NCI-H2029 treated with DMSO at 0.1 percent for 48 hours (cell line): ENCODE data around the gene NKX2-2.
A peak's percentile ranks its signal among the peaks of the same experiment; 100 is the strongest.

Experiments
- DNase-seq: peaks from one replicate; lab custom pipeline; 2025; lab: John Stamatoyannopoulos, UW

NKX2-2 gene

DNA sequence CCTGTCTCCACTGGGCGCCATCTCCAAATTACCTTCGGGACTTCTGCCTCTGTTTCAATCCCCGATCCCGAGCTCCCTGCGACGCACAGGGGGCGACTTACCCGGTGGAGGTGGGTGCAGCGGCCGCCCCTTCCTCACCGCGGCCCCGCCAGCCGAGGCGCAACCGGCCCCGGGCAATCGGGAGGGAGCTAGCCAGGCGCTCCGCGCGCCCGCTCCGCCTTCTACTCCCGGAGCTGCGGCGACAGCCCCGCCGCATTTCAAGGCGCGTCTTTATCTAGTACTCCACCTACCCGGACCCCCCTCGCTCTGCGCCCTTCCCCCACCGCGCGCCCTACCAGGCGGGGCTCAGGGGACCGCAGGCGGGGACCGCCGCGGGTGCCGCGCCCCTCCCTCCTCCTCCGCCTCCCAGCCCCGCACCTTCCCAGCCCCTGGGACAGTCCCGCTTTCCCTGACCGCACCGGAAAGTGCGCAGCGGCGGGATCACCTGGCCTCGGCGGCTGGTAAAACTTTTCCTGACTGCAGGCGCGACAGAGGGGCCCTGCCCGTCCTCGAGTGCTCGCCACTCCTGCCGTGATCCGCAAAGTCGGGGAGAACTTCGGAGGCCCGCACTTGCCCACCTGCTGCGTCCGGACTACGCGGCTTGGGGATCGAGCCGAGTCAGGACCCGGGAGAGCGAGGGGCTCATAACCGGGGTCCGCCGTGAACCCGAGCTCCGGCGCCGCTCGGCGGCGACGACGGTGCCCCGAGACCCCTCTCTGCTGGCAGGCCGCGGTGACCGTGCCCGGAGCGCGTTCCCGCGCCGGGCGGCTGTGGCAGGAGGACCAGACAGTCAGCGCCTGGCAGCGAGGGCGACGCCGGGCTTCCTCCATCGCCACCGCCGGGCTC is 8.0 kb upstream of the NKX2-2 start:
- DNase-seq, result no peak

DNA sequence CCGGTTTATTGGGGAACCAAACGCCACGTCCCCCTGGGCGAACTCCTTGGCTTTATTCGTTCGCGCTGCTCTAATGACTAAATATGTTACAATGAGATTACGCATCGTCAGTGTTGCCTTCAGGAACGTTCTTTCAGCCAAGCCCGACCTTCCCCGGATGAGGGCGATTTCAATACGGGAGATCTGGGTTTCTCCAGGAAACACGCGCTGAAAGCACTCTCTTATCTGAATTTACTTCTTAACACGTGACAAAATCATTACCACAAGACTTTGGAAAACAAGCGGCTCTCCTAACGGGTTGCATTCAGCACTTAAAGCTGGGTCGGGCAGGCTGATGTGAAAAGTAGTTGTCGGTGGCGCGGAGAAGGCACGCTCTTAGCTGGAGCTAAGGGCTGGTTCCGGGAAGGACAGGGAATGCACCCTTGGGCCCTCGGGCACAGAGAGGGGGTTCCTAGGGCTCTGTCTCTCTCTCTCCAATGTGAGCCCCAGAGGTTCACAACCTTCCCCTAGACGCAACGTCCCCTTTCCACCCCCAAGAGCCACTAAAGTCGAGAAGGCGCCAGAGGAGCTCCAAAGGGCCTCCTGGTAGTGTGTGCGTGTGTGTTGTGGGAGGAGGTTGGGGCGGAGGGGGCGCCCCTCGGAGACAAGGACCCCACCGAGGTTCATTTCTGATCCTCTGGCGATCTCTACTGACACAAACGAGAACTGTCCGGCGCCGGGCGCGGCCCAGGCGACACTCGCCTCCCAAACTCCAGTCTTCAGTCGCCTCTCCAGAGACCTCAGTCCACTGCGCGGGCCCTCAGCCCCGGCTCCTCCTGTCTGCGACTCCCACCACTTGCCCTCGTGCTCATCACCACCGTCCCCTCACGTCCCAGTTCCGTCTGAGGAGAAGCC is 7.1 kb upstream of the NKX2-2 start:
- no peak for DNase-seq

DNA sequence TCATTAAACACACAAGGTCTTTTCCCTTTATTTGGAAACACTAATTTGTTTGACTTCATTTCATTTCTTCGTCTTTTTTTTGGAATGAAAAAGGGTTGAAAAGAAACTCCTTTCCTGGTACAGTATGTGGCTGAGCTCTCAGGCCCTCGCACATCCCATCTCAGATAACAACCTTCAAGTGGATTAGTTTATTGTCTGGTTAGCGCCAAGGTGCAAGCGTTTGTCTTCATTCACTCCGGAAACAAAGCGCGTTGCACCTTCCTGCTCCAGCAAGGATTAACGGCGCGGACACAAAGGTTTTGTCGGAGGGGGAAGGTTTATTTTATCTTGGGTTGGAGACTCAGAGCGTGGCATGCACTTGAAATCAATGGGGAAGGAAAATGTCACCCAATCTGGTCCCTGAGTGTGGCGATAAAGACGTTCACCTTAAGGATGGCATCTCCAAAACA is 5.3 kb upstream of the NKX2-2 start:
- peak; percentile 22 for DNase-seq

DNA sequence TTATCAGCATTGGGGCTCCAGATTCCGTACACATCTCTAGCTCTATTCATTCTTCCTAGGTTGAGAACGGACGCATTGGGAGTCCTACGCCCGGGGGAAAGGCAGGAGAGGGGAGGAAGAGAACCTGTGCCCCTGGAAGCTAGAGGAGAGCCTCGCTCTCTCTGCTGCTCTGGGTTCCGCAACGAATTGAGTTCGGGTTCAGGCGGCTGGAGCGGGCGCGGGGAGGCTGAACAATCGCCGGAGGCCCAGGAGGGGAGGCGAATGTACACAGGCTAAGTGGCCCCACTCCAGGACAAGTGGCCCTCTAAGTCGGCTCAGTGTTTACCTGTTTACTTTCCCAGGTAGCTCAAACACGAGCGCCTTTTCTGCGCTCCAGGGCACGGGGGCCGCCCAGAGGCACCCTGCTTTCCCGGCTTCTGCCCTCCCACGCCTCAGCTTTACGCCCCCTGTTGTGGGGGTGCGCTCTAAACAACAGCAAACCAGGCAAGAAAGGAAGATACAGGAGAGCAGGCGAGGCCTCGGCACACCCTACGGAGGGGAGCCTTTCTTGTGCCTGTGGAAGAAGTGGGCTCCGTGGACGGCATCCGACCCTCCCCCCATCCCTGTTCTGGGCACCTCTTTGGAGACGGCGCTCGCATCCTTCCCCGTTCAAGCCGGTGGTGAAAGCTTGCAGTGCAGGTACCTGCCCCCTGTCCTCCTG is 4.6 kb upstream of the NKX2-2 start:
- peak; percentile 82 for DNase-seq

- no peak for DNase-seq
Measured at GRCh38 chr20:21517566-21518277, 3.9 kb upstream of the NKX2-2 start.

- DNase-seq, result no peak
Measured at GRCh38 chr20:21516861-21517565, 3.1 kb upstream of the NKX2-2 start.

DNA sequence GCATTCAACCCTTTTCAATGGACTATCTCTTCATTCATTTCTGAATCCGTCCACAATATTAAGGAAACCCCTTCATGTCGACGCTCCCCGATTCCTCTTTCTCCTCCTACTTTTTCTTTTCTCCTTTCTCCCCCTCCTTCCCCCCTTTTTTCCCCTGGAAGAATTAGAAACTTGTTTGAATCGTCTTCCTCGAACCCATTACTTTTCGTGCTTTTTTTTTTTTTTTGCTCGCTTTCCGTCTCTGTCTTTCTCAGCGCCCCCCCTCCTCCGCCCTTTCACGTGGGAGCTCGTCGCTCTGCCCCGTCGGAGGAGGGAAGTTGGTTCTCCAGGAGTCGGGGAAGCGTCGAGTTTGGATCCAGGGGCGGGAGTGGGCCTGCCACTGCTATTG is 2.3 kb upstream of the NKX2-2 start:
- DNase-seq, result no peak

DNA sequence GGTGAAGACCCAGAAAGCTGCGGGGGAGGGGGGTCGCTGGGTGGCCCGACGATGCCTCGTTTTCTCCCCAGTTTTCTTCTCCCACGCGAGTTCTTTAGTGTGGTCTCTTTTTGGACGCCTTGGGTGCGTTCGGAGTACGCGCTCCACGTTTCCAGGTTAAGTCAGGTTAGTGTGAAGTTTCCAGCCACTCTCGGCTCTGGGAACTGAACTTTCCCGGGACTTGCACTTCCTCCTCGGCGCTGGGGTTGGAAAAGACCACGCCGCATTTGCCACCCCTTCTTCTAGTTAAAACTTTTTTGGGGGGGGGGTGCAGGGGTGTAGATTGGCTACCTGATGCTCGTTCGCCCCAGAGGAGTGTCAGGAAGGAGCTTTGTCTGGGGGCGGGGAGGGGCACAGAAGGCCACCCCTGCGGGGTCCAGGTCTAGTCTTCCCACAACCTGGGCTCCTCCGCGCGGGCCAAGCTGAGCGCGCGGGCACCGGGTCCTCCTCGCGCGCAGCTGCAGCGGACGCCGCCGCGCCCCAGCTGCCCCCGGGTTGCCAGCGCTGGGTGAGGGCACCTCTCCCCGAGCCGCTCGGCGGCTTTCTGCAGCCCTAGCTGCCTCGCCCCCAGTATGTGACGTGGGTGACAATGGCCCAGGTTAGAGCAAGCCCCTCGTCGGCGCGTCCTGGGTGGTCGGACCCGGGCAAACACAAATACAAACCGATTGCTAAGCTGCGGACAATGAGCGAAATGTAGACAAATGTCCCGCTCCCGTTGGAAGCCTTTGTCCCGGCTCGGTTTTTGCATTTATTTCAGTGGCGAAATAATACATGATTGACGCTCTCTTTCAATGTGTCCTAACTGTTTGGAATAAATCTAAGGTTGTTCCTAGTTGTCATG is 1.7 kb upstream of the NKX2-2 start:
- DNase-seq, result no peak

DNA sequence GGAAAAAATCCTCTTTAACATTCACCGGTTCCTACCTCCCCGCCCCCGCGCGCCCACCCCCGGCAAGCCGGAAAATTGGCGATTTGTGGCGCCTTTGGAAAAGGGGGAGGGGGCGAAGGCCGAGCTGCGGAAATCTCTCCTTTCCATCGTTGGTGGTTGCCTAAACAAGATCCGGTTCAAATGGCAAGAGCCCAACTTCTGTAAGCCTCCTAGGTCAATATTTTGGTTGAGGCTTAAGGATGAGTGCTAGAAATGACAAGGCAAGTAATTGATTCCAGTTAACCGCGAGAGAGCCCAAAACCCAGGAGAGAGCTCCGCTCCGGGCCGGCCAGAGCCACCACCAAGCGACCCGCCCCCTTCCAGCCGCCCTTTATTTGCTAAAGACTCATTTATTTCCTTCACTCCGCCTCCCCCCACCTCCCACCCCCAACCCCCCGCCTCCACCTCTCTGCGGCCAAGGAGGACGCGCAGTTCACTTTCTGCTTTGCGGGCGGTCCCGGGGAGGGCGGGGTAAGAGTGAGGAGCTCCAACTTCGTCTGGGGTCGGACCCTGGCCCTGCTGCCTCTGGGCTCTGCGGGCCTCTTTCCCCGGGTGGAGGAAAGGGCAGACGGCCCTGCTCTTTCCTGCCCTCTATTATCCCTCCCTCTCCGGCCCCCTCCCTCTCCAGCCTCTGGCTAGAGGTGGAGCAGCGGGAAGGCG is 838 bp upstream of the NKX2-2 start:
- DNase-seq, result peak; percentile 91

DNA sequence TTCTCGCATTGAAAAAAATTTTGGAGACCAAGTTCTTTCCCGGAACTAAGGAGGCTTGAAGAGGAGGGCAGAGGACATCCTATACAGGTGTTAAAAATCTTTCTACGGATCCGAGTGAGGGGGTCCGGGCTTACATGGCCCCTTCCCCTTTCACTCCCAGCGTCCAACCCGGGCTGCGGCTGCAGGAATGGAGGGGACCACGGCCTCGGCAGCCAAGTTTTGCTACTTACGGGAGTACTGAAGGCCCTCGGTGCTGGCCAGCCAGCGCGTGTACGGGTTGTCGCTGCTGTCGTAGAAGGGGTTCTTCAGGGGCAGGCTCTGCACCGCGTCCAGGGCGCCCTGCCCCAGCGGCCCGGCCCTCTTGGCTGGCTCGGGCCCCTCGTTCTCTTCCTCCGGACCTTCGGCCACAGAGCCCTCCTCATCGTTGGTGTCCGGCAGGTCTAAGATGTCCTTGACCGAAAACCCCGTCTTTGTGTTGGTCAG is 642 bp downstream of the NKX2-2 start:
- DNase-seq, result no peak

- no peak for DNase-seq
Measured at GRCh38 chr20:21512634-21513180, 1.2 kb downstream of the NKX2-2 start.

DNA sequence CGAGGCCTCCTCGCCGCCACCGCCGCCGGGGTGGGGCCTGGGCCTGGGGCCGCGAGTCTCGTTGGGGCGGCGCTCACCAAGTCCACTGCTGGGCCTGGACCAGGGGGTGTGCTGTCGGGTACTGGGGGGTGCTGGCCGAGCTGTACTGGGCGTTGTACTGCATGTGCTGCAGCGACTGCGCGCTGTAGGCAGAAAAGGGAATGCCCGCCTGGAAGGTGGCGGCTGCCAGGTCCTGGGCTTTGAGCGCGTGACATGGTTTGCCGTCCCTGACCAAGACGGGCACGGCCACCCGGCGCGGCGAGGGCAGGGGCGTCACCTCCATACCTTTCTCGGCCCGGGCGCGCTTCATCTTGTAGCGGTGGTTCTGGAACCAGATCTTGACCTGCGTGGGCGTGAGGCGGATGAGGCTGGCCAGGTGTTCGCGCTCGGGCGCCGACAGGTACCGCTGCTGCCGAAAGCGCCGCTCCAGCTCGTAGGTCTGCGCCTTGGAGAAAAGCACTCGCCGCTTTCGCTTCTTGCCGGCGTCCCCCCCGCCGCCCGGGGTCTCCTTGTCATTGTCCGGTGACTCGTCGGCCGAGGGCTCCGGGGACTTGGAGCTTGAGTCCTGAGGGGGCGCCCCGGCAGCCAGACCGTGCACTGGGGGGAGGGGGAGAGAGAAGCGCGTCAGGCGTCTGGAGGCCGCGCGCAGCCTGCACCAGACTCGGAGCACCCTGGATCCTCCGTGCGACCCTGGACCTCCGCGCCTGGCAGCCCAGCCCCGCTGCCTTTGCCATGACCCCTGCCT is 1.8 kb downstream of the NKX2-2 start:
- no peak for DNase-seq

DNA sequence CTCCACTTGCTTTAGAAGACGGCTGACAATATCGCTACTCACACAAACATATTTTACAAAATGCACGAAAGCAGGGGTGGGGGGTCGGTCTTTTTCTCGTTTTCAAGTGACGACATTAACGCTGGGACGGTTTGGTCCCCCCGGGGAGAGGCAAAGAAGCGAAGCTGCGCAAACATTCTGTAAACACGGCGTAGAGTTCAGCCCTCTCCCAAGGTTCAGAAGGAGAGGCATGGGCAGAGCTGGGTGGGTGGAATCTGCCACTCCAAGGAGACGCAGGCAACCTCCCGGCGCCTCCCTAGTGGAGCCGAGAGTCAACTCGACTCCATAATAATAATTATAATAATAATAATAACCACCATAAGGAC is 2.4 kb downstream of the NKX2-2 start:
- DNase-seq, result no peak

GRCh38 chr20:21510414-21511384 is 3.2 kb downstream of the NKX2-2 start:
- DNase-seq, result no peak

DNA sequence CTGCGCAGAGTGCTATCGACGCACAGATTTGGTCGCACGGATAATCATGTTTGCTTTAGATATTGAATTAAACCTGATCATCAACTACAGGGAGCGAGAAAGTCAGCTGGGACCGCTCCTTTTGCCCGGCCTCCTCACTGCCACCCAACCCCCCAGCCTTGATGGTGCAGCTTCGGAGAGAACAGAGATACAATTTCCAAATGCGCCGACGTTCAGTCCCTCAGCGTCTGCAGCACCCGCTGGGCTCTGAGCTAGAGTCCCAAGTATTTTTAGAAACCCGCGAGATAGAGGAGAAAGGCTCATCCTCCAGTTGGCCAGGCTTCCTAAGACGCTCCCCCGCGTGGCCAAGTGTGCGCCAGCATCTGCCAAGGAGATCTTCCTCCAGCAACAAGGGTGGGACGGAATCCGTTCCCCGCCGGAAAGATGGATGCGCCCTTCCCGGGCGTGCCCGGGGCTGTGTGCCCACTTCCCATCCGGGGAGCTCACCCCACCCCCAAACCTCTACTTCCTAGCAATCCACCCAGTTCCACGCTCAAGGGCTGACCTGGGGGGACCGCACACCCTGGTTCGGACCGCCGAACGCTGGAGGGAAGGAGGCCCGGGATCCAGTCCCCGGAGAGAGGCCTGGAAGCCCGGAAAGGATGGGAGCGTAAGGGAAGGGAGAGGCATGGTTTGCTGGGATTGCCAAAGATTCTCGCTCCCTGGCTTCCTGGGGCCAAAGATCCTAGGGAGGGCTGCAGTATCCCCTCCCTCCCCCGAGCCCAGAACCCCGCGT is 4.1 kb downstream of the NKX2-2 start:
- no peak for DNase-seq

- no peak for DNase-seq
Measured at GRCh38 chr20:21509079-21509596, 4.7 kb downstream of the NKX2-2 start.
